Spinal cord (tissue), 10 donors: Measurements from ENCODE around the gene MOV10L1. TPM values are rescaled to one million over a fixed set of nuclear protein-coding genes. Genes with fewer than 3 reads are reported as not detected.
"Not testable (repeated sequence)": the region's sequence is repeated elsewhere in the genome, so short reads cannot be mapped to it uniquely, and the experiment has no call there.

Source experiments
- DNase-seq, 6 donors: peaks; one replicate each; pipeline versions ENCODE4 v3.0.0 to v3.0.0-alpha.2; 2013 to 2015; ENCODE audit warnings: low spot score in 6 of 6, low read depth in 4 of 6
- H3K27ac ChIP-seq: one replicate; pipeline ENCODE4 v1.5.1; 2013; ENCODE audit warnings: low read depth, low read length, control low read depth
- H3K27me3 ChIP-seq: one replicate; pipeline ENCODE4 v1.6.1; 2013; ENCODE audit warnings: low read length; ENCODE audit not compliant: control insufficient read depth, insufficient read depth
- H3K36me3 ChIP-seq: one replicate; pipeline ENCODE4 v1.6.1; 2013; ENCODE audit warnings: low read length; ENCODE audit not compliant: control insufficient read depth, insufficient read depth
- H3K4me1 ChIP-seq: one replicate; pipeline ENCODE4 v1.6.1; 2013; ENCODE audit warnings: low read length; ENCODE audit not compliant: control insufficient read depth, insufficient read depth
- H3K4me3 ChIP-seq: one replicate; pipeline ENCODE4 v1.5.1; 2013; ENCODE audit warnings: low read depth, low read length, control low read depth
- H3K9me3 ChIP-seq: one replicate; pipeline ENCODE4 v1.6.1; 2013; ENCODE audit warnings: low read length; ENCODE audit not compliant: control insufficient read depth, insufficient read depth
- WGBS: methylation state at CpG from one replicate; pipeline ENCODE4 v1.1.5; 2013; ENCODE audit warnings: missing lambda C conversion rate; ENCODE audit not compliant: insufficient coverage; 5-methylcytosine and 5-hydroxymethylcytosine counted together
- polyA plus RNA-seq, 2 donors: library from polyadenylated mRNA; unstranded; fragments of 120-200 nt; gene quantifications; one replicate each; pipeline ENCODE4 v1.2.1, GENCODE V29; 2013; ENCODE audit not compliant: insufficient read length in 2 of 2
- total RNA-seq, 2 donors: library from RNA; depleted of rRNA in 1 of 2; stranded (reverse); fragments of 120-200 nt in 1 of 2; fragments of >200 nt in 1 of 2; gene quantifications; one replicate each; pipeline versions ENCODE4 v1.2.3 to v1.2.4, GENCODE V29; 2013 to 2014
- donor health status: healthy.

The MOV10L1 gene
- total and polyA plus RNA-seq, 4 donors, result 1.9 to 4.9 (median 3.5) TPM

DNA sequence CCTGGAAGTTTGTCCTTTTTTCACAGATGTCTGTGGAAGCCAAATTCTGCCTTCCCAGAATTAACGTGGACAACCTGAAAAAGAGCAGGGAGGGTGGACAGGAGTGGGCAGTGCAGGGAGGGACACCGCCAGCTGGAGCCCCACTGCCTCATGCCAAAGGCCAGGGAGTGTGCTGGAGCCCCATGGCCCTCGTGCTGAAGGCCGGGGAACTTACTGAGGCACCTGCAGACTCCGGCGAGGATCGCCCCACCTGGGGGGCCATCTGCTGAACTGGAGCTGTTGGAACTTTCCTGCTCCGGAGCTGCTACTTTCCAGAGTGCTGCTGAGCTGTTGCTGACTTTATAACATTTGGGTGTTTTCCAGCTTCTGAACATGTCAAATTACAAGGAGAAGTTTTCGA is 35.2 kb downstream of the MOV10L1 start:
- Histone ChIP-seq H3K4me1 (peaks cover 5% of the 10 kb centered on the region), H3K27ac (no peak overlapping the region), H3K4me3 (no peak overlapping the region), H3K27me3 (no peaks in the 10 kb centered on the region), H3K36me3 (no peaks in the 10 kb centered on the region), H3K9me3 (peaks cover 6% of the 10 kb centered on the region)
- DNase-seq, result no peak
- WGBS, result 74% methylated on average over 9 of the region's 9 CpGs

DNA sequence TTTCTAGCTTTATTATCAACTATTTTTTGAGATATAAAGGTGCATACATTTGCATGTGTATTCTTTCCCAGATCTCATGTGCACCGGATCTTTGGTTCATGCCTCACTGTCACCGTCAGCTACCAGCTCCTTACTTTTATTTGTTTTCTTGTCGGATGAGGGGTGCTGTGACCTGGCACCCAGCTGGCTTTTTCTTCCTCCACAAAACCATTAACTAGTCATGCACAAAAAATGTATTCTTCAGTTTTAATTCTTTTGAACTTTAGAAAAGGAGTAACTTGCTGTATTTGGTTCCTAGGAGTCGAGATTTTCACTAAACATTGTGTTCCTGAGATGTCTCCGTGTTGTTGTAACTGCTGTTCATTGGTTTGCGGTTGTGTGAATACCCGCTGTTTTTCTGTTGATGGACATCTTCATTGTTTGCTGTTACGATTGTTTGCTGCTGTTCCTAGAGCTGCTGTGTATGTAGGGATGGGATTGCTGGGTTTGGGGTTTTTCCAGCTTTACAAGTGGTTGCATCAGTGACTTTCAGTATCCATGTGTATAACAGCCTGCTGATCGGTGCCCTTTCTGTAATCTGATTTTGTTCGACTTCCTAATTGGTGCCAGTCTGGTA is 39.4 kb downstream of the MOV10L1 start:
- no peaks in the 10 kb centered on the region for H3K36me3 ChIP-seq

DNA sequence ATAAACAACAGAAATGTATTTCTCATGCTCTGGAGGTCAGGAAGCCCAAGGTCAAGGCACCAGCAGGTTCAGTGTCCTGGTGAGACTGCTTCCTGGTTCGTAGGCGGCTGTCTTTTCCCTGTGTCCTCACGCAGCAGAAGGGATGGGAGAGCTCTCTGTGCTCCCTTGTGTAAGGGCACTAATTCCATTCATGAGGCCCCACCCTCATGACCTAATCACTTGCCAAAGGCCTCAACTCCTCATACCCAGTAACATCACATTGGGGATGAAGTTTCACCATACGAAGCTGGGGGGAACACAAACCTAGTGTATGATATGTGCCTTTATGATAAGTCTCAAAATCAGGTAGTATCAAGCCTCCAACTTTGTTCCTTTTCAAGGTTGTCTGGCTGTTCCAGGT is 42.1 kb downstream of the MOV10L1 start:
- no peaks in the 10 kb centered on the region for H3K36me3 ChIP-seq
- WGBS, result no CpG with 5 or more reads among the region's 4 CpGs

More for the DNA sequence above, 39.4 kb downstream of the MOV10L1 start:
- no peaks in the 10 kb centered on the region for H3K4me1 ChIP-seq
- no peak overlapping the region for H3K4me3 ChIP-seq
- H3K9me3 ChIP-seq, result no peaks in the 10 kb centered on the region
- 72% methylated on average over 7 of the region's 10 CpGs for WGBS
- no peak overlapping the region for H3K27ac ChIP-seq
- no peak for DNase-seq
- H3K27me3 ChIP-seq, result no peaks in the 10 kb centered on the region

DNA sequence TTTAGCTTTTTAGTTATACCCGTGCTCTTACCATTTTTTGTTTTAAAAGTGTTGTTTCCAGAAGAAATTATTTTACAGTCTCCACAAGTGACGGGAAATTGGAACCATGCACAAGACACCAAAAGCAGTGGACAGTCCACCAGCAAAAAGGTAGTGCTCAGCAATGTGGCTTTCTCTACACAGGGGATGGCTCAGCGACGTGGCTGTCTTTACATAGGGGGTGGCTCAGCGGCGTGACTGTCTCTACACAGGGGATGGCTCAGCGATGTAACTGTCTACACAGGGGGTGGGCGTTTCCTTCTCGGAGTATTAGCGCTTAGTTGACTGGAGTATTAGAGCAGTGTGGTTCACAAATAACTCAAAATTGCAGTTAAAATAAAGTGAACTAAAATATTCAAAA is 44.7 kb downstream of the MOV10L1 start:
- no peak for DNase-seq
- no peak overlapping the region for H3K4me3 ChIP-seq
- no peak overlapping the region for H3K27ac ChIP-seq
- no peaks in the 10 kb centered on the region for H3K27me3 ChIP-seq
- H3K36me3 ChIP-seq, result no peaks in the 10 kb centered on the region
- WGBS, result 100% methylated on average over 1 of the region's 10 CpGs
- no peaks in the 10 kb centered on the region for H3K9me3 ChIP-seq
- H3K4me1 ChIP-seq, result peaks cover 5% of the 10 kb centered on the region

More for the DNA sequence above, 42.1 kb downstream of the MOV10L1 start:
- Histone ChIP-seq H3K27me3 (no peaks in the 10 kb centered on the region), H3K4me1 (peaks cover 5% of the 10 kb centered on the region), H3K4me3 (no peak overlapping the region), H3K27ac (no peak overlapping the region), H3K9me3 (no peaks in the 10 kb centered on the region)
- DNase-seq, result no peak

DNA sequence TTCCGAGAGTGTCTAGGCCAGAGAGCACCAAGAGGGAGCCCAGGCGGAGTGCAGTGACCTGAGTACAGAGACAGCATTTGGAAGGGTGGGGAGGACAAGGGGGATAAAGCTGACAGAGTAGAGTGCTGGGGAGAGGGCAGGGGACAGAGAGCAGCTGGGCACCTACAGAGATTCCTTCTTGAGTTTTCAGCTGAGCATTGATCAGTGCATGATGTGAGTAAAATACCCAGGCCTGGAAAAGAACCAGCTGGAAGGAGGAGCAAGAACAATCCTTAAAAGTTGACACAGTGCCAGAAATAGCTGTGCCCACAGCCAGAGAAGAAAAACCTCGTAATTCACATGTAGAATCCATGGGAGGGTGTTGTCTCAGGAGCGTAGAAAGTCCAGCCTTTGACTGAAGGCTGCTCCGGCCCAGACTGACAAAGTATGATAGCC is 46.8 kb downstream of the MOV10L1 start:
- Histone ChIP-seq H3K36me3 (no peaks in the 10 kb centered on the region), H3K4me1 (peaks cover 5% of the 10 kb centered on the region), H3K4me3 (no peak overlapping the region), H3K27ac (no peak overlapping the region), H3K27me3 (no peaks in the 10 kb centered on the region), H3K9me3 (no peaks in the 10 kb centered on the region)
- peak in 2 of 6 donors; percentile 75 to 77 for DNase-seq
- 74% methylated on average over 2 of the region's 5 CpGs for WGBS

DNA sequence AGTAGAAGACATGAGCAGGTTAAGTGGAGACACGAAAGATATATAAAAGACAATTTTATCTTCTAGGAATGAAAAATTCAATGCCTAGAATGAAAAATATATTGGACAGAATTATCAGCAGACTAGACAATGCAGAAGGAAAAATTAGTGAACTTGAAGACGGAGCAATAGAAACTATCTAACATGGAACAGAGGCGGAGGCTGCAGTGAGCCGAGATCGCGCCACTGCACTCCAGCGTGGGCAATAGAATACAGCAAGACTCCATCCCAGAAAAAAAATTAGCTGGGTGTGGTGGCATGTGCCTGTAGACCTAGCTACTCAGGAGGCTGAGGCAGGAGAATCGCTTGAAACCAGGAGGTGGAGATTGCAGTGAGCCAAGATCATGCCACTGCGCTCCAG is 47.5 kb downstream of the MOV10L1 start:
- H3K27ac ChIP-seq, H3K4me3 ChIP-seq, H3K36me3 ChIP-seq, DNase-seq, H3K9me3 ChIP-seq, H3K27me3 ChIP-seq, H3K4me1 ChIP-seq: not testable (repeated sequence)
- 93% methylated on average over 3 of the region's 9 CpGs for WGBS

DNA sequence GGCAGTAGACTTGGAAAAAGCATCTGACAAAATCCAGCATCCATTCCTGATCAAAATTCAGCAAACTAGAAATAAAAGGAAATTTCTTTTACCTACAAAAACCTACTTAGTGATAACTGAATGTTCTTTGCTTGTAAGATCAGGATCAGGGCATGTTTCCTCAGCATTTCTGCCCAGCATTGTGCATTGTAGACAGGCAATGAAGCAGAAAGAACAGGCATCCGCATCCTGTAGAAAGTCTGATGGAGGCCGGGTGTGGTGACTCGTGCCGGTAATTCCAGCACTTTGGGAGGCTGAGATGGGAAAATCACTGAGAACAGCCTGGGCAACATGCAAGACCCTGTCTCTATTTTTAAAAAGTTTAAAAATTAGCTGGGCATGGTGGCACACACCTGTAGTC is 48.2 kb downstream of the MOV10L1 start:
- Histone ChIP-seq H3K27ac (no peak overlapping the region), H3K4me1 (peaks cover 5% of the 10 kb centered on the region)
- WGBS, result 57% methylated on average over 4 of the region's 4 CpGs

DNA sequence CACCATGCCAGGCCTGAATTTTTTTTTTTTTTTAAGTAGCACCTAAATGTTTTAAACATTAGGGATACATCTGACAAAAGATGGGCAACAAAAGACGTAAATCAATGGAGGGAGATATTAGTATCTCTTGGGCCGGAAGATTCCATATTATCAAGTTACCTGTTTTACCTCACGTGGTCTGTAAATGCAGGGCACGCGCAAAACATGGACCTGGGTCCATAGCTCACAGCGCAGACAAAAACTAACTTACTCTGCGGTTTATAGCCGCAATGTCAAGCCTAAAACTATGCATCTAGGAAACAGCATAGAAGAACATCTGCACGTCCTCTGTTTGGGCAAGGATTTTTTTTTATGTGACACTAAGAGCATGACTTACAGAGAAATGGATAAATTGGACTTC is 49.2 kb downstream of the MOV10L1 start:
- Histone ChIP-seq H3K27ac (no peak overlapping the region), H3K4me3 (no peak overlapping the region), H3K27me3 (no peaks in the 10 kb centered on the region), H3K36me3 (no peaks in the 10 kb centered on the region), H3K9me3 (no peaks in the 10 kb centered on the region), H3K4me1 (peaks cover 5% of the 10 kb centered on the region)
- WGBS, result 91% methylated on average over 7 of the region's 9 CpGs
- DNase-seq, result no peak

More for the DNA sequence above, 48.2 kb downstream of the MOV10L1 start:
- DNase-seq, result no peak
- H3K4me3 ChIP-seq, result no peak overlapping the region
- H3K36me3 ChIP-seq, result no peaks in the 10 kb centered on the region
- H3K27me3 ChIP-seq, result no peaks in the 10 kb centered on the region
- no peaks in the 10 kb centered on the region for H3K9me3 ChIP-seq

DNA sequence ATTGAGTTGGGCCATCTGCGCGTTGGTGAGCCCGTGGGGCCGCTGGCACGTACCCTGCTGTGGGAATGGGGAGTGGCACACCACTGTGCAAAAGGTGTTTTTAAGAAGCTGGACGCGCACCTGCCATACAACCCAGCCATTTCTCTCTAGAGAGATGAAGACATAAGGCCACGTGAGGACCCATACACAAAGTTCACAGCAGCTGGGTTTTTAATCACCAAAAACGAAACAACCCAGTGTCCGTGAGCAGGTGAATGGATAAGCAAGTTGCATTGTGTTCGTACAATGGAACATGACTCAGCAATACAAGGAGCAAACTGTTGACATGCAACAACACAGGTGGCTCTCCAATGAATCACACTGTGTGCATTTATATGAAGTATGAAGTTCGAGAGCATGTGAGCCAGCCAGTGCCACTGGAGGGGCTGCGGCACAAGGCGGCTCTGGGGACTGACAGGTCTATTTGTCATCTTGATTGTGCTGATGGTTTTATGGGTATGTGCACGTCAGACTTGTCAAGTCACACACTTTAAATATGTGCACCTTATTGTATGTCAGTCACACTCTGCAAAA is 50.1 kb downstream of the MOV10L1 start:
- no peak for DNase-seq
- H3K27ac ChIP-seq, result no peak overlapping the region
- no peak overlapping the region for H3K4me3 ChIP-seq
- WGBS, result 89% methylated on average over 8 of the region's 15 CpGs
- peaks cover 5% of the 10 kb centered on the region for H3K4me1 ChIP-seq
- no peaks in the 10 kb centered on the region for H3K27me3 ChIP-seq
- H3K9me3 ChIP-seq, result no peaks in the 10 kb centered on the region
- no peaks in the 10 kb centered on the region for H3K36me3 ChIP-seq

DNA sequence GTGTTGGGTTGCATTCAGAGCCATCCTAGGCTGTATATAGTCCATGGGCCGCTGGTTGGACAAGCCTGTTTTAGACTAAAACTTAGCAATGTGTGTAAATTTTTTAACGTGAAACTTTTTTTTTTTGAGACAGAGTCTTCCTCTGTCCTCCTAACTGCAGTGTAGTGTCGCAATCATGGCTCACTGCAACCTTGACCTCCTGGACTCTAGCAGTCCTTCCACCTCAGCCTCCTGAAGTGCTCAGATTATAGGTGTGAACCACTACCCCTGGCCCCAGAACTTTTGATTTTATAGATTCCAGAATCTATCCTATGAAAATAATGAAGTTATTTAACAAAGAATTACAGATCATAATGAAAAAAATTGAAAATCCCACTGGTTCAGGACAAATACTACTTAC is 50.8 kb downstream of the MOV10L1 start:
- Histone ChIP-seq H3K27ac (no peak overlapping the region), H3K4me1 (peaks cover 5% of the 10 kb centered on the region), H3K36me3 (no peaks in the 10 kb centered on the region), H3K9me3 (no peaks in the 10 kb centered on the region), H3K4me3 (no peak overlapping the region), H3K27me3 (no peaks in the 10 kb centered on the region)
- DNase-seq, result no peak
- no CpG with 5 or more reads among the region's 3 CpGs for WGBS
